HepG2 (cell line): ENCODE results near the gene MAPK8.

Source experiments
- JUND ChIP-seq: sonication (generic); formaldehyde crosslinking; IDR thresholded peaks from 2 replicates; pipeline ENCODE4 v1.8.0; 2022; ENCODE audit warnings: mild to moderate bottlenecking, missing genetic modification reagents
- ZNF282 ChIP-seq: fragments of 450-650 bp; IDR thresholded peaks from 2 replicates; pipeline ENCODE4 v1.6.1; 2018; ENCODE audit not compliant: partially characterized antibody
- ZNF780A ChIP-seq: sonication (generic); formaldehyde crosslinking; IDR thresholded peaks from 2 replicates; pipeline ENCODE4 v1.8.0; 2022; ENCODE audit warnings: mild to moderate bottlenecking, missing genetic modification reagents, moderate library complexity

DNA sequence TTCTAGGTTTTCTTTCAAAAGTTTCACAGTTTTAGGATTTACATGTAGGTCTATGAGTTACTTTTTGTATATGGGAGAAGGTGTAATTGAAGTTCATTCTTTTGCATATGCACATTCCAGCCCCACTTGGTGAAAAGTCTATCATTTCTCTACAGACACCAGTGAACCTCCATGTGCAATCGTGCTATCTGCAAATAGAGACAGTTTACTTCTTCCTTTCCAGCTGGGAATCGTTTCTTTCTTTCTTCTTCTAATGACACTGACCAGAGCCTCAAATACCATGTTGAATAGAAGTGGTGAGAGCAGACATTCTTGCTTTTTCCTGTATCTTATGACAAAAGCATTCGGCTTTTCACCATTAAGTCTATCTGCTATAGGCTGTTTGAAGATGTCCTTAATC lies 175.7 kb downstream of the MAPK8 start:
- TF ChIP-seq JUND (CRISPR knock-in tag) (no peak), ZNF780A (CRISPR knock-in tag) (no peak), ZNF282 (no peak)
